ENCODE measurements around the gene CHRNB2.

DNA sequence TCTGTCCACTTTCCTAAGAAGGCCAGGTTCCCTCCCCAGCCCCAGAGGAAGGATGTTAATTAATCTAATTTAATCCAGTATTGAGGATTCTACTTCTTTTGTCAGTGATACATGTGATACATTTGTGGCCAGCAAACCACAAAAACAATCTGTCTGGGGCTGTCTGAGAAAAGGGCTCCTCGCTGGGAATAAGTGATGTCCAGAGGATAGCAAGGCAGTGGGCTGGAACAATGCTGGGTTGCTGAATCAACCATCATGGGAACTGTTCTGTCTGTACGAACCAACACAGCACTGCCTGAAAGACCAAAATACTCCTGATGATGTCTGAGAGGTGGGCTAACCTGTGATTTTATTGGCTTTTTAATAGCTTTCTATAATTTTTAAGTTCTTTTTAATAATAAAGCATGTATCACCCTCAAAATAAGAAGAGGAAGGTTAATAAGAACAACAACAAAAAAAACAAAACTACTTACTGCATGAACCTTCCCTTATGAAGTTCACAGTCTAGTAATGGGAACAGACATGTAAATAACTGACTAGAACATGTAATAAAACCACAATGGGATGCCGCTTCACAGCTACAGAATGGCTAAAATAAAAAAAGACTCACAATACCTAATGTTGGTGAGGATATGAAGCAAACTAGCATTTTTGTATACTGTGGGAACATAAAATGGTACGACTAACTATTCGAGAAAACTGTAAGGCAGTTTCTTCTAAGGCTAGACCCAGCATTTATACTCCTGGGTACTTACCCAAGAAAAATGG is 51.8 kb downstream of the CHRNB2 start:
- TF ChIP-seq, protein P1, sequence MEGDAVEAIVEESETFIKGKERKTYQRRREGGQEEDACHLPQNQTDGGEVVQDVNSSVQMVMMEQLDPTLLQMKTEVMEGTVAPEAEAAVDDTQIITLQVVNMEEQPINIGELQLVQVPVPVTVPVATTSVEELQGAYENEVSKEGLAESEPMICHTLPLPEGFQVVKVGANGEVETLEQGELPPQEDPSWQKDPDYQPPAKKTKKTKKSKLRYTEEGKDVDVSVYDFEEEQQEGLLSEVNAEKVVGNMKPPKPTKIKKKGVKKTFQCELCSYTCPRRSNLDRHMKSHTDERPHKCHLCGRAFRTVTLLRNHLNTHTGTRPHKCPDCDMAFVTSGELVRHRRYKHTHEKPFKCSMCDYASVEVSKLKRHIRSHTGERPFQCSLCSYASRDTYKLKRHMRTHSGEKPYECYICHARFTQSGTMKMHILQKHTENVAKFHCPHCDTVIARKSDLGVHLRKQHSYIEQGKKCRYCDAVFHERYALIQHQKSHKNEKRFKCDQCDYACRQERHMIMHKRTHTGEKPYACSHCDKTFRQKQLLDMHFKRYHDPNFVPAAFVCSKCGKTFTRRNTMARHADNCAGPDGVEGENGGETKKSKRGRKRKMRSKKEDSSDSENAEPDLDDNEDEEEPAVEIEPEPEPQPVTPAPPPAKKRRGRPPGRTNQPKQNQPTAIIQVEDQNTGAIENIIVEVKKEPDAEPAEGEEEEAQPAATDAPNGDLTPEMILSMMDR (IDR thresholded peaks at IDR 0.05) = no peak
- TF ChIP-seq EP300 (IDR thresholded peaks at IDR 0.05) (no peak), POLR2A (IDR thresholded peaks at IDR 0.05) (no peak)

Data from stomach (tissue), 4 donors.